HCT116 (cell line): Measurements from ENCODE around the gene OR2H1. TPM values are rescaled to one million over a fixed set of nuclear protein-coding genes. Genes with fewer than 3 reads are reported as not detected.

Experiments used
- ATAC-seq: fragments of 200-7000 bp; cut with Tn5 transposase; 2 replicates; pipeline ENCODE4 v1.9.1; 2020; ENCODE audit warnings: mild to moderate bottlenecking, moderate library complexity
- BruUV-seq: library from RNA; stranded (reverse); fragments of 400-500 nt; replicated peaks from 2 replicates; lab custom pipeline; 2021; lab: Mats Ljungman, UMichigan
- CTCF ChIA-PET: fragments of 300-600 bp; sonication (Branson Sonifier 250); formaldehyde crosslinking; loops from one replicate; lab custom pipeline; 2021; ENCODE audit warnings: antibody characterized with exemption; lab: Charles Lee
- POLR2A ChIA-PET: fragments of 300-600, 350-600 bp; sonication (Branson Sonifier 250); formaldehyde crosslinking; loops from one replicate; lab custom pipeline; 2021; ENCODE audit warnings: antibody characterized with exemption; lab: Charles Lee
- RAD21 ChIA-PET, 2 experiments: fragments of 300-600 bp; sonication (Branson Sonifier 250); formaldehyde crosslinking; loops; one replicate each; lab custom pipeline; 2023; ENCODE audit warnings: low total read pairs in 2 of 2; ENCODE audit not compliant: uncharacterized antibody in 2 of 2, unreplicated experiment in 2 of 2, low non-redundant PET in 1 of 2; lab: Charles Lee
- DNase-seq: peaks from one replicate; pipeline ENCODE4 v3.0.0-alpha.2; 2010; ENCODE audit warnings: low read depth, low spot score
- H2AFZ ChIP-seq: fragments of 200-600 bp; shearing (Covaris generic), sonication (generic); 2 replicates; pipeline ENCODE4 v1.6.1; 2017; ENCODE audit warnings: low read depth, mixed run types, mixed read lengths, antibody characterized with exemption, low read length; ENCODE audit not compliant: poor library complexity, severe bottlenecking
- H3K27ac ChIP-seq: 2 replicates; pipeline ENCODE4 v1.5.1; 2012; ENCODE audit warnings: low read depth, low read length
- H3K27me3 ChIP-seq: fragments of 200-600 bp; sonication (generic); 2 replicates; pipeline ENCODE4 v1.6.1; 2016; ENCODE audit warnings: mixed run types, low read length, mixed read lengths; ENCODE audit not compliant: insufficient read depth
- H3K36me3 ChIP-seq, 2 experiments: fragments of 200-500 bp in 1 of 2; fragments of 200-600 bp in 1 of 2; sonication (Bioruptor generic) in 1 of 2; sonication (generic) in 1 of 2; 2 replicates each; pipeline versions ENCODE4 v1.5.1 to v1.6.1; 2014 to 2016; ENCODE audit warnings: low read length in 2 of 2, inconsistent platforms in 1 of 2, mixed read lengths in 1 of 2, mixed run types in 1 of 2; ENCODE audit not compliant: insufficient read depth in 2 of 2, control insufficient read depth in 1 of 2
- H3K4me1 ChIP-seq, 2 experiments: fragments of 200-600 bp in 1 of 2; sonication (generic) in 1 of 2; 2 replicates each; pipeline versions ENCODE4 v1.5.1 to v1.6.1; 2012 to 2017; ENCODE audit warnings: low read length in 2 of 2, inconsistent platforms in 1 of 2, mild to moderate bottlenecking in 1 of 2, mixed read lengths in 1 of 2, mixed run types in 1 of 2, moderate library complexity in 1 of 2; ENCODE audit not compliant: insufficient read depth in 2 of 2, control insufficient read depth in 1 of 2
- H3K4me2 ChIP-seq: fragments of 200-600 bp; sonication (generic); 2 replicates; pipeline ENCODE4 v1.6.1; 2017; ENCODE audit warnings: mixed run types, low read length, mixed read lengths
- H3K4me3 ChIP-seq, 2 experiments: fragments of 200-600 bp in 1 of 2; sonication (generic) in 1 of 2; replicated peaks in 1 of 2; 2 replicates each; pipeline ENCODE4 v1.5.1; 2011 to 2016; ENCODE audit warnings: low read length in 2 of 2, control low read depth in 1 of 2, low read depth in 1 of 2, mild to moderate bottlenecking in 1 of 2, mixed read lengths in 1 of 2, mixed run types in 1 of 2
- H3K79me2 ChIP-seq: fragments of 200-600 bp; sonication (generic); 2 replicates; pipeline ENCODE4 v1.6.1; 2017; ENCODE audit warnings: mild to moderate bottlenecking, mixed run types, low read length, moderate library complexity, mixed read lengths; ENCODE audit not compliant: insufficient read depth
- H3K9ac ChIP-seq: fragments of 200-600 bp; sonication (generic); 2 replicates; pipeline ENCODE4 v1.6.1; 2016; ENCODE audit warnings: low read length, mixed read lengths
- H3K9me2 ChIP-seq: fragments of 200-600 bp; sonication (generic), shearing (Covaris generic); 2 replicates; pipeline ENCODE4 v1.6.1; 2017; ENCODE audit warnings: mixed run types, mild to moderate bottlenecking, moderate library complexity; ENCODE audit not compliant: insufficient read depth
- H3K9me3 ChIP-seq, 2 experiments: fragments of 200-500 bp in 1 of 2; fragments of 200-600 bp in 1 of 2; sonication (Bioruptor generic) in 1 of 2; sonication (generic) in 1 of 2; 2 replicates each; pipeline ENCODE4 v1.6.1; 2014 to 2017; ENCODE audit warnings: low read length in 2 of 2, mixed read lengths in 2 of 2, inconsistent platforms in 1 of 2, low read depth in 1 of 2, mild to moderate bottlenecking in 1 of 2, mixed run types in 1 of 2, moderate library complexity in 1 of 2; ENCODE audit not compliant: control insufficient read depth in 1 of 2, insufficient read depth in 1 of 2
- H4K20me1 ChIP-seq: fragments of 200-600 bp; sonication (generic), shearing (Covaris generic); 2 replicates; pipeline ENCODE4 v1.6.1; 2017; ENCODE audit warnings: mixed run types, mild to moderate bottlenecking, moderate library complexity; ENCODE audit not compliant: insufficient read depth
- ATF3 ChIP-seq: IDR thresholded peaks from 2 replicates; pipeline ENCODE4 v1.6.1; 2012
- CTCF ChIP-seq, 3 experiments: fragments of 200-600 bp in 1 of 3; sonication (generic) in 1 of 3; IDR thresholded peaks in 2 of 3; conservative IDR thresholded peaks in 1 of 3; 2 replicates each; pipeline ENCODE4 v1.5.1; 2012 to 2017; ENCODE audit warnings: low read depth in 2 of 3, low read length in 2 of 3, antibody characterized with exemption in 1 of 3, borderline replicate concordance in 1 of 3, control low read depth in 1 of 3, mild to moderate bottlenecking in 1 of 3, mixed read lengths in 1 of 3, mixed run types in 1 of 3, moderate library complexity in 1 of 3; ENCODE audit not compliant: insufficient read depth in 1 of 3
- EZH2phosphoT487 ChIP-seq: fragments of 200-600 bp; IDR thresholded peaks from 2 replicates; pipeline ENCODE4 v1.6.1; 2018; ENCODE audit warnings: antibody characterized with exemption, borderline replicate concordance
- RAD21 ChIP-seq: IDR thresholded peaks from 2 replicates; pipeline ENCODE4 v1.6.1; 2012; ENCODE audit warnings: low read depth, mild to moderate bottlenecking
- YY1 ChIP-seq: IDR thresholded peaks from 2 replicates; pipeline ENCODE4 v1.6.1; 2011; ENCODE audit warnings: low read length, low read depth, moderate library complexity, mild to moderate bottlenecking; ENCODE audit not compliant: insufficient replicate concordance; ENCODE audit errors: extremely low read depth
- ZBTB33 ChIP-seq: IDR thresholded peaks from 2 replicates; pipeline ENCODE4 v1.6.1; 2011; ENCODE audit warnings: mild to moderate bottlenecking, low read length, moderate library complexity; ENCODE audit not compliant: insufficient replicate concordance; ENCODE audit errors: extremely low read depth
- ZFX ChIP-seq: fragments of 450-650 bp; IDR thresholded peaks from 2 replicates; pipeline ENCODE4 v1.6.1; 2017
- intact Hi-C: fragments of 100-400 bp; cut with micrococcal nuclease; formaldehyde crosslinking; loops from 2 replicates; pipeline ENCODE4 v1.10.0; 2022
- total RNA-seq: library from RNA; stranded (reverse); gene quantifications from one replicate; pipeline ENCODE4 v1.2.1, GENCODE V29; 2021; ENCODE audit not compliant: unreplicated experiment

OR2H1 gene
- total RNA-seq, 1 experiment from 2014 or later = not detected

GRCh38 chr6:29414588-29414987, 42.4 kb upstream of the OR2H1 start, which contains the start of gene OR12D1:
Gene OR12D1 (plus strand): TSS chr6:29414928.
- Histone ChIP-seq H3K4me1 (no peaks in the 10 kb centered on the region), H3K4me2 (no peak within 1 kb of the TSS), H4K20me1 (no peaks in the 10 kb centered on the region), H3K79me2 (no peaks in the 10 kb centered on the region), H3K9me3 (no peaks in the 10 kb centered on the region), H3K36me3 (no peaks in the 10 kb centered on the region), H3K9ac (no peak within 1 kb of the TSS), H3K27me3 (no peaks in the 10 kb centered on the region), H2AFZ (no peak within 1 kb of the TSS), H3K4me3 (no peak within 1 kb of the TSS), H3K9me2 (no peaks in the 10 kb centered on the region), H3K27ac (no peak within 1 kb of the TSS)
- DNase-seq = peak; percentile 16
- POLR2A ChIA-PET = no interaction called here
- BruUV-seq = no TSS peak
- RAD21 ChIA-PET = no interaction called here
- ATAC-seq = peak; percentile 65
- TF ChIP-seq YY1 = no peak
- TF ChIP-seq ZBTB33 = no peak
- TF ChIP-seq EZH2phosphoT487 = no peak
- TF ChIP-seq RAD21 = peak; percentile 66
- TF ChIP-seq ATF3 = no peak
- peak; percentile 35 to 55 (median 38); a peak in 3 of 6 replicates for TF ChIP-seq CTCF (IDR thresholded peaks at IDR 0.05 in 2 of 3, conservative IDR thresholded peaks at IDR 0.05 in 1 of 3; ENCODE audit: borderline replicate concordance in 1 of 3, insufficient read depth in 1 of 3, low read depth in 2 of 3, low read length in 2 of 3)
- no peak for TF ChIP-seq ZFX
- CTCF ChIA-PET = no interaction called here
- intact Hi-C loops = loop anchor here (1.0 kb wide), 1 partner anchor 175 kb away; no protein-coding TSS in a partner anchor
